GM21528 (cell line): ENCODE data around the gene ZNF526.

Source experiments
- ATAC-seq: cut with Tn5 transposase; IDR thresholded peaks from one replicate; pipeline ENCODE4 v1.9.1; 2021; ENCODE audit warnings: mild to moderate bottlenecking, moderate library complexity; ENCODE audit not compliant: unreplicated experiment, low FRiP score

Gene ZNF526

GRCh38 chr19:42274065-42274682, 54.1 kb downstream of the ZNF526 start:
- no peak for ATAC-seq

- no peak for ATAC-seq
Measured at GRCh38 chr19:42275103-42275502, 55.0 kb downstream of the ZNF526 start.

- ATAC-seq, result no peak
Measured at GRCh38 chr19:42275517-42275916, 55.4 kb downstream of the ZNF526 start.

GRCh38 chr19:42276284-42276683, 56.2 kb downstream of the ZNF526 start:
- no peak for ATAC-seq

GRCh38 chr19:42276821-42277220, 56.7 kb downstream of the ZNF526 start:
- ATAC-seq, result no peak
